OCI-LY1 (cell line): ENCODE results near the gene AGMO.

Source experiments
- H2AFZ ChIP-seq: fragments of 200-600 bp; sonication (generic), shearing (Covaris generic); 2 replicates; pipeline ENCODE4 v1.6.0; 2014; ENCODE audit warnings: antibody characterized with exemption, mild to moderate bottlenecking, low read length
- H3F3A ChIP-seq: fragments of 200-600 bp; sonication (generic), shearing (Covaris generic); 2 replicates; pipeline ENCODE4 v1.6.0; 2014; ENCODE audit warnings: mild to moderate bottlenecking, antibody characterized with exemption, low read length, moderate library complexity; ENCODE audit not compliant: insufficient read depth
- H3K27ac ChIP-seq: fragments of 200-600 bp; sonication (generic); 2 replicates; pipeline ENCODE4 v1.5.1; 2014; ENCODE audit warnings: low read length, mixed run types, mild to moderate bottlenecking, low read depth; ENCODE audit not compliant: poor library complexity, severe bottlenecking
- H3K27me3 ChIP-seq: fragments of 200-600 bp; sonication (generic); 2 replicates; pipeline ENCODE4 v1.6.0; 2014; ENCODE audit warnings: antibody characterized with exemption, mild to moderate bottlenecking, low read length, moderate library complexity; ENCODE audit not compliant: insufficient read depth
- H3K36me3 ChIP-seq: fragments of 200-600 bp; sonication (generic); 2 replicates; pipeline ENCODE4 v1.6.1; 2014; ENCODE audit warnings: mild to moderate bottlenecking, antibody characterized with exemption, low read length, moderate library complexity, mixed read lengths; ENCODE audit not compliant: insufficient read depth
- H3K4me1 ChIP-seq: fragments of 200-600 bp; sonication (generic); 2 replicates; pipeline ENCODE4 v1.5.1; 2014; ENCODE audit warnings: mild to moderate bottlenecking, low read length, moderate library complexity; ENCODE audit not compliant: insufficient read depth, severe bottlenecking
- H3K4me2 ChIP-seq: fragments of 200-600 bp; sonication (generic), shearing (Covaris generic); 2 replicates; pipeline ENCODE4 v1.6.1; 2014; ENCODE audit warnings: low read length
- H3K4me3 ChIP-seq: fragments of 200-600 bp; sonication (generic); 2 replicates; pipeline ENCODE4 v1.5.1; 2014; ENCODE audit warnings: low read length, low read depth, mild to moderate bottlenecking, mixed read lengths; ENCODE audit not compliant: poor library complexity, severe bottlenecking
- H3K79me2 ChIP-seq: fragments of 200-600 bp; shearing (Covaris generic); 2 replicates; pipeline ENCODE4 v1.6.1; 2016; ENCODE audit warnings: mixed run types, low read length, mixed read lengths; ENCODE audit not compliant: insufficient read depth
- H3K9ac ChIP-seq: fragments of 200-600 bp; sonication (generic), shearing (Covaris generic); 2 replicates; pipeline ENCODE4 v1.6.1; 2014; ENCODE audit warnings: mild to moderate bottlenecking, low read length, mixed read lengths
- H3K9me2 ChIP-seq: fragments of 200-600 bp; sonication (generic), shearing (Covaris generic); 2 replicates; pipeline ENCODE4 v1.6.1; 2014; ENCODE audit warnings: low read depth, mild to moderate bottlenecking, low read length, mixed read lengths
- H3K9me3 ChIP-seq: fragments of 200-600 bp; shearing (Covaris generic); 2 replicates; pipeline ENCODE4 v1.6.1; 2014; ENCODE audit warnings: low read length, mixed read lengths
- H4K20me1 ChIP-seq: fragments of 200-600 bp; sonication (generic), shearing (Covaris generic); 2 replicates; pipeline ENCODE4 v1.6.0; 2016; ENCODE audit warnings: mild to moderate bottlenecking, low read length; ENCODE audit not compliant: insufficient read depth
- EZH2 ChIP-seq: fragments of 200-600 bp; sonication (generic), shearing (Covaris generic); IDR thresholded peaks from 2 replicates; pipeline ENCODE4 v1.8.0; 2017; ENCODE audit warnings: borderline replicate concordance, mixed run types, mild to moderate bottlenecking, antibody characterized with exemption, low read length, moderate library complexity, mixed read lengths
- TF ChIP-seq, protein P1 (sequence below): fragments of 200-600 bp; sonication (generic), shearing (Covaris generic); IDR thresholded peaks from 2 replicates; pipeline ENCODE4 v1.5.1; 2017; ENCODE audit warnings: mild to moderate bottlenecking, antibody characterized with exemption, low read length, moderate library complexity, mixed read lengths

AGMO gene

GRCh38 chr7:15291699-15292098, 270.1 kb downstream of the AGMO start:
- Histone ChIP-seq H3K36me3 (no peaks in the 10 kb centered on the region), H3K79me2 (no peaks in the 10 kb centered on the region), H3K9ac (no peak overlapping the region), H3K4me2 (no peak overlapping the region), H3K27me3 (no peaks in the 10 kb centered on the region), H3K4me1 (no peaks in the 10 kb centered on the region), H2AFZ (no peak overlapping the region), H3K4me3 (no peak overlapping the region), H3K9me3 (no peaks in the 10 kb centered on the region), H3K9me2 (no peaks in the 10 kb centered on the region), H3K27ac (no peak overlapping the region), H4K20me1 (no peaks in the 10 kb centered on the region), H3F3A (no peaks in the 10 kb centered on the region)
- TF ChIP-seq EZH2: no peak
- TF ChIP-seq, protein P1, sequence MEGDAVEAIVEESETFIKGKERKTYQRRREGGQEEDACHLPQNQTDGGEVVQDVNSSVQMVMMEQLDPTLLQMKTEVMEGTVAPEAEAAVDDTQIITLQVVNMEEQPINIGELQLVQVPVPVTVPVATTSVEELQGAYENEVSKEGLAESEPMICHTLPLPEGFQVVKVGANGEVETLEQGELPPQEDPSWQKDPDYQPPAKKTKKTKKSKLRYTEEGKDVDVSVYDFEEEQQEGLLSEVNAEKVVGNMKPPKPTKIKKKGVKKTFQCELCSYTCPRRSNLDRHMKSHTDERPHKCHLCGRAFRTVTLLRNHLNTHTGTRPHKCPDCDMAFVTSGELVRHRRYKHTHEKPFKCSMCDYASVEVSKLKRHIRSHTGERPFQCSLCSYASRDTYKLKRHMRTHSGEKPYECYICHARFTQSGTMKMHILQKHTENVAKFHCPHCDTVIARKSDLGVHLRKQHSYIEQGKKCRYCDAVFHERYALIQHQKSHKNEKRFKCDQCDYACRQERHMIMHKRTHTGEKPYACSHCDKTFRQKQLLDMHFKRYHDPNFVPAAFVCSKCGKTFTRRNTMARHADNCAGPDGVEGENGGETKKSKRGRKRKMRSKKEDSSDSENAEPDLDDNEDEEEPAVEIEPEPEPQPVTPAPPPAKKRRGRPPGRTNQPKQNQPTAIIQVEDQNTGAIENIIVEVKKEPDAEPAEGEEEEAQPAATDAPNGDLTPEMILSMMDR: no peak

DNA sequence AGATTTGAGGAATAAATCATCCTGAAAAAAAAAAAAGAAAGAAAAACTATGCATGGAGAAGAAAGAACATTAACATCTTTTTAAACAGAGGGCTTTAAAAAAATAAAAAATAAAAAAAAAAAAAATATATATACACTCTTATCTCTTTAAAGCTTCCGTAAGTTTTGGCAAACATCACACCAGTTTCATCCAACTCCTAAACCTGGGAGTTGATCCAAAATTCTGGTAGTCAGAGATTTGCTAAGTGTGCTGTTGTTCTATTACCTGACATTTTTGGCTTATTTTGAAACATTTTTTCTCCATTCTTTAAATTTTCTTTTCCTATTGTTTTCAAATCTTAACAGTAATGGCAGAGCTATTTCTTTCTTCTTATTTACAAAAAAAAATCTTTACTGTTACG, 273.1 kb downstream of the AGMO start:
- no peaks in the 10 kb centered on the region for H3K9me3 ChIP-seq

DNA sequence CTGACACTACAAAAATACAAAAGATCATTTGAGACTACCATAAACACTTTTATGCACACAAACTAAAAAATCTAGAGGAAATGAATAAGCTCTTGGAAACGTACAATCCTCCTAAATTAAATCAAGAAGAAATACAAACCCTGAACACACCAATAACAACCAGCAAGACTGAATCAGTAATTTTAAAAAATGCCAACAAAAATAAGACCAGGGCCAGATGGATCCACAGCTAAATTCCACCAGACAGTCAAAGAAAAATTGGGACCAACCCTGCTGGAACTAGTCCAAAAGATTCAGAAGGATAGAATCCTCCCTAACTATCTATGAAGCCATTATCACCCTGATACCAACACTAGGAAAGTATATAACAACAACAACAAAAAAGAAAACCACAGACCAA, 277.4 kb downstream of the AGMO start:
- H3K27me3 ChIP-seq: no peaks in the 10 kb centered on the region
- H3K4me1 ChIP-seq: no peaks in the 10 kb centered on the region
- H3K4me2 ChIP-seq: no peak overlapping the region
- no peaks in the 10 kb centered on the region for H3K9me2 ChIP-seq
- no peak overlapping the region for H2AFZ ChIP-seq
- H3K4me3 ChIP-seq: no peak overlapping the region
- no peaks in the 10 kb centered on the region for H4K20me1 ChIP-seq
- H3K36me3 ChIP-seq: no peaks in the 10 kb centered on the region
- no peaks in the 10 kb centered on the region for H3F3A ChIP-seq
- no peak overlapping the region for H3K27ac ChIP-seq
- no peak overlapping the region for H3K9ac ChIP-seq
- H3K9me3 ChIP-seq: no peaks in the 10 kb centered on the region
- no peaks in the 10 kb centered on the region for H3K79me2 ChIP-seq
- TF ChIP-seq, protein P1: no peak
- TF ChIP-seq EZH2: no peak

More for the DNA sequence above, 273.1 kb downstream of the AGMO start:
- TF ChIP-seq EZH2: no peak
- TF ChIP-seq, protein P1: no peak
- no peaks in the 10 kb centered on the region for H3K4me1 ChIP-seq
- no peak overlapping the region for H2AFZ ChIP-seq
- no peak overlapping the region for H3K9ac ChIP-seq
- H3F3A ChIP-seq: no peaks in the 10 kb centered on the region
- H3K36me3 ChIP-seq: no peaks in the 10 kb centered on the region
- no peaks in the 10 kb centered on the region for H3K27me3 ChIP-seq
- no peak overlapping the region for H3K27ac ChIP-seq
- no peaks in the 10 kb centered on the region for H3K9me2 ChIP-seq
- no peaks in the 10 kb centered on the region for H3K79me2 ChIP-seq
- no peak overlapping the region for H3K4me2 ChIP-seq
- H4K20me1 ChIP-seq: no peaks in the 10 kb centered on the region
- no peak overlapping the region for H3K4me3 ChIP-seq
